Activated CD4-positive, alpha-beta memory T cell treated with anti-CD3 and anti-CD28 coated beads, Interleukin-2, amount 10 ng/mL, durations not matched to agents 7 days and 5 days (primary cell): ENCODE results near the gene SMC3. TPM values are rescaled to one million over a fixed set of nuclear protein-coding genes. Genes with fewer than 3 reads are reported as not detected.
A peak's percentile ranks its signal among the peaks of the same experiment; 100 is the strongest.

Experiments
- CTCF ChIA-PET: fragments of 350-600 bp; sonication (Branson Sonifier 250); formaldehyde crosslinking; loops from one replicate; lab custom pipeline; 2021; ENCODE audit warnings: antibody characterized with exemption, inconsistent platforms; lab: Charles Lee
- POLR2A ChIA-PET: fragments of 350-600 bp; sonication (Branson Sonifier 250); formaldehyde crosslinking; loops from one replicate; lab custom pipeline; 2021; ENCODE audit warnings: antibody characterized with exemption; lab: Charles Lee
- DNase-seq: peaks from one replicate; pipeline ENCODE4 v3.0.0-alpha.2; 2020
- H3K27ac Mint-ChIP-seq: one replicate; pipeline ENCODE4 v1.8.0; 2021; ENCODE audit warnings: mild to moderate bottlenecking, mixed read lengths
- H3K27me3 Mint-ChIP-seq: one replicate; pipeline ENCODE4 v1.8.0; 2021; ENCODE audit warnings: mixed read lengths
- H3K36me3 Mint-ChIP-seq: one replicate; pipeline ENCODE4 v1.8.0; 2021; ENCODE audit warnings: low read depth, mixed read lengths
- H3K4me1 Mint-ChIP-seq: one replicate; pipeline ENCODE4 v1.8.0; 2021; ENCODE audit warnings: mixed read lengths
- H3K4me3 Mint-ChIP-seq: one replicate; pipeline ENCODE4 v1.8.0; 2021; ENCODE audit warnings: mild to moderate bottlenecking, mixed read lengths
- H3K9me3 Mint-ChIP-seq: one replicate; pipeline ENCODE4 v1.8.0; 2021; ENCODE audit warnings: mixed read lengths
- total RNA-seq, 2 experiments: library from RNA; stranded (reverse); gene quantifications; one replicate each; pipeline ENCODE4 v1.2.3, GENCODE V29; 2021

SMC3 gene
- total RNA-seq, 2 experiments from 2014 or later, result 81.0 to 83.0 TPM

GRCh38 chr10:110568055-110568735 lies 700 bp downstream of the SMC3 start:
- peaks cover 44% of the 10 kb centered on the region for H3K4me1 Mint-ChIP-seq
- ChIA-PET POLR2A (interaction anchor here (0.8 to 6.1 kb wide), 16 partner anchors 11 to 360 kb away, joined by 3 to 51 read pairs (median 4); partner anchors contain the start of genes MXI1 and SMNDC1), CTCF (interaction anchor here (0.7 to 2.6 kb wide), 4 partner anchors 20 to 262 kb away, joined by 3 to 20 read pairs (median 4); partner anchors contain the start of gene SMNDC1)
- peak; percentile 63 for DNase-seq
- peak overlapping the region; percentile 95 for H3K27ac Mint-ChIP-seq
- peaks cover 33% of the 10 kb centered on the region for H3K36me3 Mint-ChIP-seq
- H3K9me3 Mint-ChIP-seq, result no peaks in the 10 kb centered on the region
- peak overlapping the region; percentile 95 for H3K4me3 Mint-ChIP-seq
- peaks cover 1% of the 10 kb centered on the region for H3K27me3 Mint-ChIP-seq

GRCh38 chr10:110569122-110569521 lies 1.6 kb downstream of the SMC3 start:
- ChIA-PET POLR2A (interaction anchor here (0.5 to 6.1 kb wide), 11 partner anchors 15 to 486 kb away, joined by 3 to 51 read pairs (median 3); partner anchors contain the start of genes MXI1 and SMNDC1), CTCF (interaction anchor here (0.6 to 2.6 kb wide), 6 partner anchors 20 to 427 kb away, joined by 3 to 20 read pairs (median 3); partner anchors contain the start of gene SMNDC1)
- H3K4me1 Mint-ChIP-seq, result peaks cover 47% of the 10 kb centered on the region
- H3K27me3 Mint-ChIP-seq, result no peaks in the 10 kb centered on the region
- H3K9me3 Mint-ChIP-seq, result no peaks in the 10 kb centered on the region
- H3K4me3 Mint-ChIP-seq, result peak overlapping the region; percentile 95
- H3K36me3 Mint-ChIP-seq, result peaks cover 34% of the 10 kb centered on the region
- no peak for DNase-seq
- peak overlapping the region; percentile 91 for H3K27ac Mint-ChIP-seq

GRCh38 chr10:110569736-110570135 lies 2.2 kb downstream of the SMC3 start:
- CTCF ChIA-PET, result interaction anchor here (0.6 to 1.5 kb wide), 5 partner anchors 21 to 427 kb away, joined by 3 to 5 read pairs (median 3); no protein-coding TSS in a partner anchor
- no peaks in the 10 kb centered on the region for H3K9me3 Mint-ChIP-seq
- peaks cover 40% of the 10 kb centered on the region for H3K36me3 Mint-ChIP-seq
- no peaks in the 10 kb centered on the region for H3K27me3 Mint-ChIP-seq
- H3K27ac Mint-ChIP-seq, result no peak overlapping the region
- POLR2A ChIA-PET, result interaction anchor here (0.5 to 6.1 kb wide), 10 partner anchors 14 to 486 kb away, joined by 3 to 51 read pairs (median 4); partner anchors contain the start of gene SMNDC1
- DNase-seq, result no peak
- peaks cover 54% of the 10 kb centered on the region for H3K4me1 Mint-ChIP-seq
- H3K4me3 Mint-ChIP-seq, result peak overlapping the region; percentile 95

DNA sequence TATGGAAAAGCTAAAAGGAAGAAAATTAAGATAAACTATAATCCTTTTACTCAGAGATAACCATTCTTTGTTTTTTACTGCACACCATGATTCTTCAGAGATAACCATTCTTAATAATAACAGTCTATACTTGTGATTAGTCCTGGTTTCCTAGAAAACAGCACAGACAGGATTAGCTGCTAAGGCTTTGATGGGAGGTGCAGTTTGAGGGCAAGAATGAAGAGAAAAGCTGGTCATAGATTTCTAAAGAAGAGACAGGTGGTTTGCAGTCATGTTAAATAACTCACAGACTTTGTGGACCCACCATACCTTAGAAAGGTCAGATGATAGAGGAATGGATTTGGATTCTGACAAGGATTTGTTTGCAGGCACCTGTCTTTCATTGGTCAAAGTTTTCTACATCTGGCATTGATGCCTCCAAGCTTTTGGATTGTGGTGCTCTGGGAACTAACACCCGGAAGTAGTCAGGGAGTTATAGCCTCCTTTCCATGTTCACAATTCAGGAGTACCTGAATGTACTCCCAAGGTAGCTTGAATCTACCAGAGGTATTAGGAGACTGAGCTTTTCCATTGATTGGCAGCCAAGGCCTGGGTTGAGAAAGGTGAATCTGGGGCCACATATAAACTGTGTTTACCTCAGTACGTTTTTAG lies 3.7 kb downstream of the SMC3 start:
- CTCF ChIA-PET, result interaction anchor here (0.5 to 1.5 kb wide), 6 partner anchors 10 to 266 kb away, joined by 3 to 7 read pairs (median 3); partner anchors contain the start of gene SMNDC1
- Mint-ChIP-seq H3K27ac (no peak overlapping the region), H3K36me3 (peaks cover 49% of the 10 kb centered on the region), H3K27me3 (no peaks in the 10 kb centered on the region), H3K4me3 (no peak overlapping the region), H3K9me3 (no peaks in the 10 kb centered on the region), H3K4me1 (peaks cover 64% of the 10 kb centered on the region)
- no peak for DNase-seq
- POLR2A ChIA-PET, result interaction anchor here (6.1 kb wide), 1 partner anchor 267 kb away, joined by 51 read pairs; the partner anchor contains the start of gene SMNDC1

DNA sequence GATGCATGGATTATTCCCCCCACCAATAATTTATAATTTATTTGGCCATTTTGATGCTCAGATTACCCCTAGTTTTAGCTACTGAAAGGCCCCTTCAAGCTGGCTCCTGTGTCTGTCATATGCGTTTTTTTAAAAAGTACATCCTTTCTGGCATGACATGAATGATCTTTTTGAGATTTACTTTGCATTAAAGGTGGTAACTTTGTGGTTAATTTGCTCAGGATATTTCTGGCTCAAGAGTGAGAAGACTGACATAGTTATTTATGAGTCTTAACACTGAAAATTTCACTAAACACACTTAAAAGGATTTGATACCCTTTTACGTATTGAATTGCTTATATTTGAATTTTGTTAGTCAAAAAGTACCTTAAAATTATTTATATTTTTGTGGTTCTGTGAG lies 5.4 kb downstream of the SMC3 start:
- no peaks in the 10 kb centered on the region for H3K9me3 Mint-ChIP-seq
- H3K4me3 Mint-ChIP-seq, result no peak overlapping the region
- no peak overlapping the region for H3K27ac Mint-ChIP-seq
- ChIA-PET POLR2A (interaction anchor here (0.8 to 1.4 kb wide), 2 partner anchors 14 to 268 kb away, joined by 3 to 4 read pairs; partner anchors contain the start of gene SMNDC1), CTCF (no interaction called here)
- no peaks in the 10 kb centered on the region for H3K27me3 Mint-ChIP-seq
- peaks cover 56% of the 10 kb centered on the region for H3K36me3 Mint-ChIP-seq
- DNase-seq, result no peak
- peaks cover 59% of the 10 kb centered on the region for H3K4me1 Mint-ChIP-seq

DNA sequence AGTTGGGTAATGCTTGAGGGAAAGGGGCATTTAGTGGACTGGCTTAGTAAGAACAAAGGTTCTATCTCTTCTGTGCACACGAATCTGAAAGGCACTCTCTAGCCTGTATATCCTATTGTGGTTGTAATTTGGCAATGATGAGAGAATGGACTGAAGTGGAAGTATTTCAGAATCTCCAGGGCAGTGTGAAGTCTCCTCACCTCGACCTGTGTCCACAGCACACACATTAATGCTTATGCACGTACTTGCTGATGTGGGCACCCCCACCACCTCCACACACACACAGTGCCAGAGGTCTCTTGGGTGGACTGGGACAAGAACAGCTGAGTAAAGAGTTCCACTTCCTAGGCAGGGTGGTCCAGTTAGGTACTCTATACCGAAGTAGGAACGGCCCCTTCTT lies 6.9 kb downstream of the SMC3 start:
- H3K4me1 Mint-ChIP-seq, result peaks cover 58% of the 10 kb centered on the region
- ChIA-PET CTCF (interaction anchor here (0.6 to 0.8 kb wide), 2 partner anchors 28 to 255 kb away, joined by 3 to 4 read pairs; no protein-coding TSS in a partner anchor), POLR2A (no interaction called here)
- H3K4me3 Mint-ChIP-seq, result no peak overlapping the region
- no peak overlapping the region for H3K27ac Mint-ChIP-seq
- H3K36me3 Mint-ChIP-seq, result peaks cover 64% of the 10 kb centered on the region
- no peaks in the 10 kb centered on the region for H3K27me3 Mint-ChIP-seq
- no peak for DNase-seq
- no peaks in the 10 kb centered on the region for H3K9me3 Mint-ChIP-seq

DNA sequence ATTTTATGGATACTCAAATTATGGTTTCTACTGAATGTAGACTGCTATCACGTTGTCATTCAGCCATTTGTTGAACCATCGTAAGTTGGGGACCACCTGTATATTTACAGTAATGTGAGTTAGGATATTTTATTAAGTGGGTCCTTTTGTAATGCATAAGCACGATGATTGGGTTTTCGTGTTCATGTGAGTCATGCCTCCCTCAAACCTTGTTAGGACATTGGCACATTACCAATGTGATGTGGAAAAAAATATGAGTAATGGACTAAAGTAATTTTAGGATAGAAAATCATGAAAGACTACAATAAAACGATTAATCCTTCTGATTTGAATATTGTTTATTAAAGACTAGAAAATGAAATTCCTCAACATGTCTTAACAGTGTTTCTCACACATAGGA lies 8.7 kb downstream of the SMC3 start:
- ChIA-PET CTCF (no interaction called here), POLR2A (interaction anchor here (1.1 kb wide), 1 partner anchor 9 kb away, joined by 3 read pairs; the partner anchor contains the start of gene SMC3)
- DNase-seq, result no peak
- Mint-ChIP-seq H3K36me3 (peaks cover 64% of the 10 kb centered on the region), H3K27me3 (no peaks in the 10 kb centered on the region), H3K9me3 (no peaks in the 10 kb centered on the region), H3K27ac (no peak overlapping the region), H3K4me3 (no peak overlapping the region), H3K4me1 (peaks cover 41% of the 10 kb centered on the region)

GRCh38 chr10:110577056-110577455 lies 9.6 kb downstream of the SMC3 start:
- POLR2A ChIA-PET, result interaction anchor here (1.1 kb wide), 1 partner anchor 10 kb away, joined by 3 read pairs; the partner anchor contains the start of gene SMC3
- Mint-ChIP-seq H3K9me3 (no peaks in the 10 kb centered on the region), H3K27me3 (no peaks in the 10 kb centered on the region), H3K4me1 (peaks cover 37% of the 10 kb centered on the region), H3K27ac (no peak overlapping the region), H3K4me3 (no peak overlapping the region), H3K36me3 (peaks cover 68% of the 10 kb centered on the region)
- DNase-seq, result no peak
- CTCF ChIA-PET, result no interaction called here

DNA sequence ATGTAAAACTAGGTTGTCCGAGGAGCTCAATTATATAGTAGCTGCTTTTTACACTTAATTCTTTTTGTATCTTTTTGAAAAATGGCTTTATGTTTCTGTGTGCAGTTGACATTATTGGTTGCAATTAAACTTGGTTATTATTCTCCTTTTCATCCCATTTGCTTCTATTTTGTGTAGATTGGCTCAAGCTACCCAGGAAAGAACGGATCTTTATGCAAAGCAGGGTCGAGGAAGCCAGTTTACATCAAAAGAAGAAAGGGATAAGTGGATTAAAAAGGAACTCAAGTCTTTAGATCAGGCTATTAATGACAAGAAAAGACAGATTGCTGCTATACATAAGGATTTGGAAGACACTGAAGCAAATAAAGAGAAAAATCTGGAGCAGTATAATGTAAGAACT lies 16.5 kb downstream of the SMC3 start:
- DNase-seq, result no peak
- H3K4me3 Mint-ChIP-seq, result no peak overlapping the region
- CTCF ChIA-PET, result interaction anchor here (1.0 to 2.3 kb wide), 5 partner anchors 16 to 277 kb away, joined by 3 to 18 read pairs (median 4); no protein-coding TSS in a partner anchor
- peaks cover 2% of the 10 kb centered on the region for H3K4me1 Mint-ChIP-seq
- H3K27ac Mint-ChIP-seq, result no peak overlapping the region
- no peaks in the 10 kb centered on the region for H3K9me3 Mint-ChIP-seq
- POLR2A ChIA-PET, result interaction anchor here (0.6 to 2.6 kb wide), 3 partner anchors 15 to 20 kb away, joined by 3 to 13 read pairs (median 3); partner anchors contain the start of gene SMC3
- H3K36me3 Mint-ChIP-seq, result peaks cover 78% of the 10 kb centered on the region
- H3K27me3 Mint-ChIP-seq, result no peaks in the 10 kb centered on the region

- ChIA-PET CTCF (interaction anchor here (1.4 kb wide), 1 partner anchor 9 kb away, joined by 3 read pairs; no protein-coding TSS in a partner anchor), POLR2A (interaction anchor here (1.0 kb wide), 1 partner anchor 286 kb away, joined by 5 read pairs; the partner anchor contains the start of gene SMNDC1)
- Mint-ChIP-seq H3K36me3 (peaks cover 75% of the 10 kb centered on the region), H3K27ac (no peak overlapping the region), H3K4me1 (no peaks in the 10 kb centered on the region), H3K9me3 (no peaks in the 10 kb centered on the region), H3K4me3 (no peak overlapping the region), H3K27me3 (no peaks in the 10 kb centered on the region)
- no peak for DNase-seq
Observed at GRCh38 chr10:110591760-110592159, 24.3 kb downstream of the SMC3 start.

DNA sequence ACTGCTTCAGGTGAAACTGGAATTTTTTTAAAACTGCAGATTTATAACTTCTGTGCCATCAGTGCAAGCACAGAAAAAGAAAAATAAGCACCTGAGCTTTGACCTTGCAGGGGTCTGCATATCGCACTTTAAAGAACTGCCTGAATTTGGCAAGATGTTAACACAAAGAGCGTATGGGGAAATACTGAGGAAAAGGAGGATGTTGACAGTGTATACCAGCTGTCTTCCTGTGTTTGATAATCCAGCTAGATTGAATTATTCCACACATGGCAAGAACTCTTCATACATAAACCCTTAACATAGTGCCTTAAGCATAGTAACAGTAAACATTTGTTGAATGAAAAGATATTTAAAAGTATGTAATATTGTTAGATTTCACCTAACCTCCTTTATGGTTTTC lies 30.0 kb downstream of the SMC3 start:
- no peak for DNase-seq
- Mint-ChIP-seq H3K36me3 (peaks cover 66% of the 10 kb centered on the region), H3K27me3 (no peaks in the 10 kb centered on the region), H3K4me1 (no peaks in the 10 kb centered on the region), H3K9me3 (no peaks in the 10 kb centered on the region), H3K4me3 (no peak overlapping the region), H3K27ac (no peak overlapping the region)
- CTCF ChIA-PET, result interaction anchor here (4.5 kb wide), 1 partner anchor 292 kb away, joined by 56 read pairs; the partner anchor contains the start of gene SMNDC1
- POLR2A ChIA-PET, result interaction anchor here (0.9 kb wide), 1 partner anchor 11 kb away, joined by 3 read pairs; no protein-coding TSS in a partner anchor

- ChIA-PET POLR2A (interaction anchor here (0.6 to 1.7 kb wide), 4 partner anchors 17 to 44 kb away, joined by 3 to 4 read pairs (median 4); partner anchors contain the start of genes RBM20 and SMC3), CTCF (interaction anchor here (0.6 to 4.5 kb wide), 15 partner anchors 8 to 300 kb away, joined by 3 to 56 read pairs (median 4); partner anchors contain the start of genes PDCD4 and SMNDC1)
- H3K27ac Mint-ChIP-seq, result no peak overlapping the region
- H3K4me1 Mint-ChIP-seq, result no peaks in the 10 kb centered on the region
- DNase-seq, result peak; percentile 37
- H3K4me3 Mint-ChIP-seq, result no peak overlapping the region
- no peaks in the 10 kb centered on the region for H3K9me3 Mint-ChIP-seq
- peaks cover 65% of the 10 kb centered on the region for H3K36me3 Mint-ChIP-seq
- no peaks in the 10 kb centered on the region for H3K27me3 Mint-ChIP-seq
Observed at GRCh38 chr10:110600487-110601101, 33.1 kb downstream of the SMC3 start.
